ENCODE data around the gene GPR135.

The GPR135 gene

DNA sequence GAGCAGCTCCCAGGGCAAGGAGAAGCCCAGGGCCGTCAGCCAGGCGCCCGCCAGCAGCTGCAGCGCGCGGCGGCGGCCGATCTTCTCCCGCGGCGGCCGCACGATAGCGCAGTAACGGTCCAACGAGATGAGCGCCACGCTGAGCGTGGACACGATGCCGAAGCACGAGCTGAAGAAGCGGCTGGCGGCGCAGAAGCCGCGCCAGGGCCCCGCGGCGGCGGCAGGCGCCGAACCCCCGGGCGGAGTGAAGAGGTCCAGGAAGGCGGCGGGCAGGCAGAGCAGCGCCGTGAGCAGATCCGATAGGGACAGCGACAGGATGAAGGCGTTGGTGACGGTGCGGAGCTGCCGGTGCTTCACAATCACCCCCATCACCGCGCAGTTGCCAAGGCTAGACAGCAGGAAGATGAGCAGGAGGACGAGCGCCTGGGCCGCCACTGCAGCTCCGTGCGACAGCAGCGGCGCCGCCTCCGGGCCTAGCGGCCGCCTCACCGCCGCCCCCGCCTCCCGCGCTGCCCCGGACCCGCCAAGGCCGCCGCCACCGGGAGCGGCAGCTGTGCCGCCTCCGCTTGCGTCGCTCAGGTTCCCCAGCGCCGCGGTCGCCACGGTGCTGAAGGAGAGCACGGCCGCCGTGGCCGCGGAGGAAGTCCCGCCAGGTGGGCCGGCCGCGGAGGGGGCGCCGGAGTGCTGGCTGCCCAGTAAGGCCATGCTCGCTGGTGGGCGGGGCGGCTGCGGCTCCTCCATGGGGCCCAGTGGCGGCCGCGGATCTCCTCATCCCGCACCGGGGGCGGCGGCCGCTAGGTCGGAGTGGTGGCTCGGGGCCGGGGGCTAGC is 479 bp downstream of the GPR135 start:
- H3K27ac ChIP-seq (ENCODE audit: low read depth, low read length): no peak overlapping the region
- no peaks in the 10 kb centered on the region for H3K9me3 ChIP-seq (ENCODE audit: control insufficient read depth, insufficient read depth, low read length)

DNA sequence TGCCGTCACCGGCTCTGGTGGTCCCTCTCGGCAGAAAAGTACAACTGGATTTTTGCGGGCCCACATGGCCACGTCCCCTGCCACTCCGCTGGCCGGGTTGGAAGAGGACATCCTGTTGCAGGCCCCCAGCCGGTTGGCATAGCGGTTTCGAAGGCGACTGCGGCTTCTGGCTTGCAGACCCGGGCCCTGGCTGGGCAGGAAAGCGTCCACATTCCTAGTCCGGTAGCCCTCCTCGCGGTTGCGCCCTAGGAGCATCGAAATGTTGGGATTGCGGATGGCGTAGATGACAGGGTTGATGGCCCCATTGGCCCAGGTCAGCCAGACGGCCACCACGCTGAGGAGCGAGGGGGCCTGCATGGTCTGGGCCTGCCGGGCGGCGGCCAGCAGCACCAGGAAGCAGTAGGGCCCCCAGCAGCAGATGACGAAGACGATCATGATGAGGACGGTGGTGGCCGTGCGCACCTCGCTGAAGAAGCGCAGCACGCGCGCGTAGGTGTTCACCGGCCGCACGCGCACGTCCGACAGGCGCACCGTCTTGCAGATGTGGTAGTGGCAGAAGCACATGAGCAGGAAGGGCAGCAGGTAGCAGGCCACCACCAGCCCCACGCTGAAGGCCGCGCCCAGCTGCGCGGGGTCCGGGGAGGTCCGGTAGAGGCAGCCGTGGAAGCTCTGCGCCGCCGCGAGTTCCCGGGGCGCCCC is 1.2 kb downstream of the GPR135 start:
- no peak for TF ChIP-seq EZH2phosphoT487 (IDR thresholded peaks at IDR 0.05; ENCODE audit: borderline replicate concordance, low read length)
- TF ChIP-seq, protein P1, sequence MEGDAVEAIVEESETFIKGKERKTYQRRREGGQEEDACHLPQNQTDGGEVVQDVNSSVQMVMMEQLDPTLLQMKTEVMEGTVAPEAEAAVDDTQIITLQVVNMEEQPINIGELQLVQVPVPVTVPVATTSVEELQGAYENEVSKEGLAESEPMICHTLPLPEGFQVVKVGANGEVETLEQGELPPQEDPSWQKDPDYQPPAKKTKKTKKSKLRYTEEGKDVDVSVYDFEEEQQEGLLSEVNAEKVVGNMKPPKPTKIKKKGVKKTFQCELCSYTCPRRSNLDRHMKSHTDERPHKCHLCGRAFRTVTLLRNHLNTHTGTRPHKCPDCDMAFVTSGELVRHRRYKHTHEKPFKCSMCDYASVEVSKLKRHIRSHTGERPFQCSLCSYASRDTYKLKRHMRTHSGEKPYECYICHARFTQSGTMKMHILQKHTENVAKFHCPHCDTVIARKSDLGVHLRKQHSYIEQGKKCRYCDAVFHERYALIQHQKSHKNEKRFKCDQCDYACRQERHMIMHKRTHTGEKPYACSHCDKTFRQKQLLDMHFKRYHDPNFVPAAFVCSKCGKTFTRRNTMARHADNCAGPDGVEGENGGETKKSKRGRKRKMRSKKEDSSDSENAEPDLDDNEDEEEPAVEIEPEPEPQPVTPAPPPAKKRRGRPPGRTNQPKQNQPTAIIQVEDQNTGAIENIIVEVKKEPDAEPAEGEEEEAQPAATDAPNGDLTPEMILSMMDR (IDR thresholded peaks at IDR 0.05; ENCODE audit: low read depth, low read length, poor library complexity, severe bottlenecking): no peak
- Histone ChIP-seq H3K9me3 (ENCODE audit: control insufficient read depth, insufficient read depth, low read length) (no peaks in the 10 kb centered on the region), H4K20me1 (ENCODE audit: control insufficient read depth, insufficient read depth, low read depth, low read length) (no peaks in the 10 kb centered on the region), H3K4me3 (ENCODE audit: low read length) (peak overlapping the region; percentile 85), H3K9me2 (replicated peaks; ENCODE audit: control insufficient read depth, low read length) (no peaks in the 10 kb centered on the region), H3K4me2 (ENCODE audit: low read length) (peak overlapping the region; percentile 98), H3K27ac (ENCODE audit: low read depth, low read length) (no peak overlapping the region), H3K27me3 (ENCODE audit: control insufficient read depth, low read length) (no peaks in the 10 kb centered on the region), H3F3A (ENCODE audit: control insufficient read depth, insufficient read depth) (peaks cover 8% of the 10 kb centered on the region), H3K36me3 (ENCODE audit: control insufficient read depth, low read length) (no peaks in the 10 kb centered on the region; the same call in 1 of the 2 replicates), H3K4me1 (ENCODE audit: control insufficient read depth, low read length) (peaks cover 13% of the 10 kb centered on the region), H3K79me2 (ENCODE audit: control insufficient read depth, low read length) (no peaks in the 10 kb centered on the region)

More for the DNA sequence above, 479 bp downstream of the GPR135 start:
- Histone ChIP-seq H3K4me2 (ENCODE audit: low read length) (peak overlapping the region; percentile 98), H3K4me3 (ENCODE audit: low read length) (peak overlapping the region; percentile 85), H3K27me3 (ENCODE audit: control insufficient read depth, low read length) (no peaks in the 10 kb centered on the region), H3K79me2 (ENCODE audit: control insufficient read depth, low read length) (no peaks in the 10 kb centered on the region), H3K4me1 (ENCODE audit: control insufficient read depth, low read length) (peaks cover 13% of the 10 kb centered on the region), H3F3A (ENCODE audit: control insufficient read depth, insufficient read depth) (peaks cover 8% of the 10 kb centered on the region), H3K36me3 (ENCODE audit: control insufficient read depth, low read length) (peaks cover 1% of the 10 kb centered on the region; the same call in 1 of the 2 replicates), H3K9me2 (replicated peaks; ENCODE audit: control insufficient read depth, low read length) (no peaks in the 10 kb centered on the region), H4K20me1 (ENCODE audit: control insufficient read depth, insufficient read depth, low read depth, low read length) (no peaks in the 10 kb centered on the region)
- no peak for TF ChIP-seq EZH2phosphoT487 (IDR thresholded peaks at IDR 0.05; ENCODE audit: borderline replicate concordance, low read length)
- TF ChIP-seq, protein P1 (IDR thresholded peaks at IDR 0.05; ENCODE audit: low read depth, low read length, poor library complexity, severe bottlenecking): no peak

DNA sequence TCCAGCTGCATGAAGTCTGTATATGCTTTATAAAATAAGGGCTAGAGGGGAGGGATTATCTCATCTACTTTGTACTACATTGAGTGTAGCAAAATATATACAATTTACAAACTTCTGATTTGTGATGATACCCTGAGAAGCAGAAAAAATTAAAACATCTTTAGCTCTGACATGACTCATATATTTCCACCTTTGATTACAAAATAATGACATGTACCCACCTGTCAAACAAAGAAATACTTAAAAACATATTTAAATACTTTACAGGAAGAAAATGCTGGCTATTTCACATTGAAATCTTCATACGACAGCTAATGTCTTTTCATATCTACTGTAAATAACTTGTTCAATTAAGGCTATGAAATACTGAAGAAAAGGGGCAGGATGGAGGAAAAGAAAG is 3.3 kb downstream of the GPR135 start:
- peaks cover 6% of the 10 kb centered on the region for H3F3A ChIP-seq (ENCODE audit: control insufficient read depth, insufficient read depth)
- no peaks in the 10 kb centered on the region for H3K27me3 ChIP-seq (ENCODE audit: control insufficient read depth, low read length)
- no peak overlapping the region for H3K27ac ChIP-seq (ENCODE audit: low read depth, low read length)
- H3K9me2 ChIP-seq (replicated peaks; ENCODE audit: control insufficient read depth, low read length): no peaks in the 10 kb centered on the region
- TF ChIP-seq, protein P1 (IDR thresholded peaks at IDR 0.05; ENCODE audit: low read depth, low read length, poor library complexity, severe bottlenecking): no peak
- no peak for TF ChIP-seq EZH2phosphoT487 (IDR thresholded peaks at IDR 0.05; ENCODE audit: borderline replicate concordance, low read length)
- no peak overlapping the region for H3K4me2 ChIP-seq (ENCODE audit: low read length)
- no peaks in the 10 kb centered on the region for H3K9me3 ChIP-seq (ENCODE audit: control insufficient read depth, insufficient read depth, low read length)
- peaks cover 13% of the 10 kb centered on the region for H3K4me1 ChIP-seq (ENCODE audit: control insufficient read depth, low read length)
- no peak overlapping the region for H3K4me3 ChIP-seq (ENCODE audit: low read length)
- H3K36me3 ChIP-seq (ENCODE audit: control insufficient read depth, low read length): no peaks in the 10 kb centered on the region; the same call in 1 of the 2 replicates
- no peaks in the 10 kb centered on the region for H3K79me2 ChIP-seq (ENCODE audit: control insufficient read depth, low read length)
- no peaks in the 10 kb centered on the region for H4K20me1 ChIP-seq (ENCODE audit: control insufficient read depth, insufficient read depth, low read depth, low read length)
